Activated CD8-positive, alpha-beta memory T cell treated with anti-CD3 and anti-CD28 coated beads for 1 hour (primary cell): ENCODE results near the gene PTPN11.
"Not testable (repeated sequence)": the region's sequence is repeated elsewhere in the genome, so short reads cannot be mapped to it uniquely, and the experiment has no call there.

Experiments used
- DNase-seq, 2 donors: peaks; one replicate each; pipeline ENCODE4 v3.0.0-alpha.2; 2020; ENCODE audit warnings: low read depth in 1 of 2; ENCODE audit errors: extremely low read depth in 1 of 2

The PTPN11 gene

GRCh38 chr12:112409064-112409905 is 9.5 kb upstream of the PTPN11 start, which contains the start of gene RPL6:
TSS of gene RPL6 (minus strand) at chr12:112409605. CDS start at chr12:112408656, 949 bp downstream.
- DNase-seq, result peak; percentile 38 to 51

- no peak for DNase-seq
Measured at GRCh38 chr12:112409906-112410244, 8.9 kb upstream of the PTPN11 start.

GRCh38 chr12:112413855-112414625 is 4.7 kb upstream of the PTPN11 start:
- DNase-seq, result no peak

- not testable (repeated sequence) for DNase-seq
Measured at GRCh38 chr12:112415457-112415856, 3.3 kb upstream of the PTPN11 start.

GRCh38 chr12:112418273-112418607 is 507 bp upstream of the PTPN11 start:
- no peak for DNase-seq

GRCh38 chr12:112419297-112420133 is 768 bp downstream of the PTPN11 start:
- DNase-seq, result peak in 1 of 2 donors; percentile 2

- no peak for DNase-seq
Measured at GRCh38 chr12:112420740-112421139, 2.0 kb downstream of the PTPN11 start.

- DNase-seq, result no peak
Measured at GRCh38 chr12:112421363-112421762, 2.6 kb downstream of the PTPN11 start.

- DNase-seq, result no peak
Measured at GRCh38 chr12:112422531-112422930, 3.8 kb downstream of the PTPN11 start.

- DNase-seq, result no peak
Measured at GRCh38 chr12:112424126-112424525, 5.4 kb downstream of the PTPN11 start.

- no peak for DNase-seq
Measured at GRCh38 chr12:112425582-112426382, 7.0 kb downstream of the PTPN11 start.

- no peak for DNase-seq
Measured at GRCh38 chr12:112427760-112428159, 9.0 kb downstream of the PTPN11 start.

- DNase-seq, result no peak
Measured at GRCh38 chr12:112430929-112431328, 12.2 kb downstream of the PTPN11 start.

- DNase-seq, result no peak
Measured at GRCh38 chr12:112431965-112432364, 13.2 kb downstream of the PTPN11 start.

- no peak for DNase-seq
Measured at GRCh38 chr12:112433551-112433950, 14.8 kb downstream of the PTPN11 start.

- DNase-seq, result not testable (repeated sequence)
Measured at GRCh38 chr12:112438645-112439044, 19.9 kb downstream of the PTPN11 start.

- no peak for DNase-seq
Measured at GRCh38 chr12:112439769-112440168, 21.0 kb downstream of the PTPN11 start.

- not testable (repeated sequence) for DNase-seq
Measured at GRCh38 chr12:112440653-112441052, 21.9 kb downstream of the PTPN11 start.

GRCh38 chr12:112443916-112444315 is 25.2 kb downstream of the PTPN11 start:
- no peak for DNase-seq

GRCh38 chr12:112446008-112446725 is 27.4 kb downstream of the PTPN11 start:
- DNase-seq, result no peak
